ENCODE measurements around the gene SPATA31C2. TPM values are rescaled to one million over a fixed set of nuclear protein-coding genes. Genes with fewer than 3 reads are reported as not detected.
"Not testable (repeated sequence)": the region's sequence is repeated elsewhere in the genome, so short reads cannot be mapped to it uniquely, and the experiment has no call there.

Gene SPATA31C2
- total RNA-seq (2014; rRNA removed), result not detected in 2 replicates
- Bru-seq, nascent RNA, result not detected
- not detected for BruChase-seq, experiment 1, labeled RNA remaining after a 6-hour chase
- BruChase-seq, experiment 2, labeled RNA remaining after a 2-hour chase, result not detected
- long read RNA-seq, result 0 reads

DNA sequence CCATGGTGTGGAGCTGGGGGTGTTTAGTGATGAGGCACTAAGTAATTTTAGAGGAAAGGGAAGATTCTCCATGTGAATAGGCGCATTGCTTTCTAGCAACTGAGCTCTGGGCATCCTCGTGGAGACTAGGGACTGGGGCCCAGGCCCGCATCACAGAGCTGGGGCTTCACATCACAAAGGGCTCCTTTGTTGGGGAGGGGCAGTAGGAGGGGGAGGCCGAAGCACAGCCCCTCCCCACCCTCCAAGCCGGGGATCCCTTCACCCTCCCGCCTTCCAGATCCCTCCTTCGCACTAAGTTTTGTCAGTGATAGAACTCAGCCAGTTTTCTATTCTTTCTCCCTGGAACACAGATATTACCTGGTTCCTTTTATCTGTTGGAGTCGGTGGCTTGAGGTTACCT is at the start of gene SPATA31C2:
Gene SPATA31C2 (minus strand): TSS at position 101 of the 400 bp plus-strand sequence. CDS start 29 bp downstream, at position 72.
- POLR2A ChIA-PET (ENCODE audit: unreplicated experiment); H3K79me2 ChIP-seq (ENCODE audit: low read length); intact Hi-C loops (cut with micrococcal nuclease); CTCF ChIA-PET; H3F3A ChIP-seq (ENCODE audit: low read length, unreplicated experiment); H4K20me1 ChIP-seq (ENCODE audit: low read length); H3K4me3 ChIP-seq (ENCODE audit: low read length); H3K4me2 ChIP-seq (ENCODE audit: low read length); BruUV-seq (replicated peaks); H3K9me3 ChIP-seq (ENCODE audit: low read length); H3K36me3 ChIP-seq (ENCODE audit: low read depth, low read length); DNase-seq; H3K9ac ChIP-seq (ENCODE audit: low read length); H3K9me2 ChIP-seq (replicated peaks; ENCODE audit: low read length); H2AFZ ChIP-seq (ENCODE audit: low read length); ATAC-seq; H3K27ac ChIP-seq (ENCODE audit: low read length); H3K4me1 ChIP-seq (ENCODE audit: insufficient read depth, low read length): not testable (repeated sequence)
- peaks cover 10% of the 10 kb centered on the region for H3K27me3 ChIP-seq (ENCODE audit: low read length)

DNA sequence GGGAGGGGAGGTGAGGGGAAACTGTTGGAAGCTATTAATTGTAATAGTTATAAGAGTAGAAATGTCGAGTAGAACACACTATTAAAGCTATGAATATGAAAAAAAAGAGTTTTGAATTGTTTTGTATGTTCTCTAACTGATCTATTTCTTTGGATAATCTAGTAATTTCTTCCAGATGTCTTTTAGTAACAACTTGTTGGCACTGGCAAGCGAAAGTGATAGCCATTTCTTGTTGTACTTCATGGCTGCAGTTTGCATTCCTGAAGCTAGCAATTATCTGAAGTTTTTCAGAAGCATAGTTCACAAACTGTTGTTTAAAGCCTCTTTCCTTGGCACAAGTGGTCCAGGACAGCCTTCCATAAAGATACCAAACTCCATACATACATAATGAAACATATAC is 49.4 kb upstream of the SPATA31C2 start:
- ChIA-PET CTCF (no interaction called here), POLR2A (ENCODE audit: unreplicated experiment) (no interaction called here)
- Histone ChIP-seq H3K9ac (ENCODE audit: low read length) (no peak overlapping the region), H3K4me1 (ENCODE audit: insufficient read depth, low read length) (no peaks in the 10 kb centered on the region), H3K27me3 (ENCODE audit: low read length) (no peaks in the 10 kb centered on the region), H3K27ac (ENCODE audit: low read length) (no peak overlapping the region), H3K9me2 (replicated peaks; ENCODE audit: low read length) (no peaks in the 10 kb centered on the region), H3K9me3 (ENCODE audit: low read length) (no peaks in the 10 kb centered on the region), H2AFZ (ENCODE audit: low read length) (no peak overlapping the region), H3K4me3 (ENCODE audit: low read length) (no peak overlapping the region), H4K20me1 (ENCODE audit: low read length) (no peaks in the 10 kb centered on the region), H3K36me3 (ENCODE audit: low read depth, low read length) (no peaks in the 10 kb centered on the region), H3K79me2 (ENCODE audit: low read length) (no peaks in the 10 kb centered on the region), H3K4me2 (ENCODE audit: low read length) (no peak overlapping the region), H3F3A (ENCODE audit: low read length, unreplicated experiment) (no peaks in the 10 kb centered on the region)
- intact Hi-C loops (cut with micrococcal nuclease), result no loop called here
- ATAC-seq (no peak), DNase-seq (no peak)
- BruUV-seq (replicated peaks), result no TSS peak
- no peak for TF ChIP-seq EZH2phosphoT487 (IDR thresholded peaks at IDR 0.05; ENCODE audit: borderline replicate concordance, low read length)
- no peak for TF ChIP-seq CTCF (conservative IDR thresholded peaks at IDR 0.05; ENCODE audit: low read depth, low read length)
- TF ChIP-seq EZH2 (IDR thresholded peaks at IDR 0.05; ENCODE audit: low read length, unreplicated experiment), result no peak

- Histone ChIP-seq H3K27ac (ENCODE audit: low read length) (no peak overlapping the region), H3F3A (ENCODE audit: low read length, unreplicated experiment) (no peaks in the 10 kb centered on the region), H3K9me3 (ENCODE audit: low read length) (no peaks in the 10 kb centered on the region), H3K4me1 (ENCODE audit: insufficient read depth, low read length) (no peaks in the 10 kb centered on the region), H3K4me3 (ENCODE audit: low read length) (no peak overlapping the region), H4K20me1 (ENCODE audit: low read length) (no peaks in the 10 kb centered on the region), H3K79me2 (ENCODE audit: low read length) (no peaks in the 10 kb centered on the region), H3K9ac (ENCODE audit: low read length) (no peak overlapping the region), H2AFZ (ENCODE audit: low read length) (no peak overlapping the region), H3K27me3 (ENCODE audit: low read length) (no peaks in the 10 kb centered on the region), H3K4me2 (ENCODE audit: low read length) (no peak overlapping the region), H3K36me3 (ENCODE audit: low read depth, low read length) (no peaks in the 10 kb centered on the region), H3K9me2 (replicated peaks; ENCODE audit: low read length) (no peaks in the 10 kb centered on the region)
- POLR2A ChIA-PET (ENCODE audit: unreplicated experiment), result no interaction called here
- no peak for TF ChIP-seq EZH2 (IDR thresholded peaks at IDR 0.05; ENCODE audit: low read length, unreplicated experiment)
- TF ChIP-seq CTCF (conservative IDR thresholded peaks at IDR 0.05; ENCODE audit: low read depth, low read length), result no peak
- no peak for TF ChIP-seq EZH2phosphoT487 (IDR thresholded peaks at IDR 0.05; ENCODE audit: borderline replicate concordance, low read length)
- ATAC-seq (no peak), DNase-seq (no peak)
- CTCF ChIA-PET, result no interaction called here
- BruUV-seq (replicated peaks), result no TSS peak
- intact Hi-C loops (cut with micrococcal nuclease), result no loop called here
Measured at GRCh38 chr9:88186495-88187110, 48.3 kb upstream of the SPATA31C2 start.

Measured in PC-3 (cell line).